GM12891 (cell line): ENCODE data around the gene KRT13.

Source experiments
- DNase-seq: peaks from one replicate; pipeline ENCODE4 v3.0.0; 2011; ENCODE audit warnings: low spot score; ENCODE audit not compliant: insufficient read length
- FAIRE-seq: peaks from 2 replicates; lab custom pipeline; 2011; peaks lifted over from hg19 to GRCh38; lab: Jason Lieb, UNC
- PAX5 ChIP-seq: IDR thresholded peaks from 2 replicates; pipeline ENCODE4 v1.6.1; 2011; ENCODE audit warnings: low read length, moderate library complexity, mild to moderate bottlenecking; ENCODE audit not compliant: insufficient read depth, severe bottlenecking
- POLR2A ChIP-seq: IDR thresholded peaks from 2 replicates; pipeline ENCODE4 v1.6.1; 2011; ENCODE audit warnings: low read depth, low read length, control low read depth
- POLR2AphosphoS5 ChIP-seq: IDR thresholded peaks from 2 replicates; pipeline ENCODE4 v1.6.1; 2011; ENCODE audit warnings: low read depth, low read length, control low read depth
- POU2F2 ChIP-seq: IDR thresholded peaks from 2 replicates; pipeline ENCODE4 v1.6.1; 2011; ENCODE audit warnings: low read depth, mild to moderate bottlenecking, control low read depth, low read length, moderate library complexity
- SPI1 ChIP-seq: IDR thresholded peaks from 2 replicates; pipeline ENCODE4 v1.6.1; 2011; ENCODE audit warnings: low read depth, low read length, control low read depth
- TAF1 ChIP-seq: IDR thresholded peaks from 2 replicates; pipeline ENCODE4 v1.6.1; 2011; ENCODE audit warnings: low read depth, low read length, control low read depth

The KRT13 gene

GRCh38 chr17:41520821-41521521 lies 15.6 kb upstream of the KRT13 start:
- TF ChIP-seq PAX5 (no peak), TAF1 (no peak)
- FAIRE-seq: no peak
- DNase-seq: no peak

- FAIRE-seq (no peak), DNase-seq (no peak)
- TF ChIP-seq TAF1 (no peak), POLR2AphosphoS5 (no peak), SPI1 (no peak), PAX5 (no peak), POU2F2 (no peak), POLR2A (no peak)
Observed at GRCh38 chr17:41519501-41520224, 14.3 kb upstream of the KRT13 start.

- TF ChIP-seq PAX5 (no peak), TAF1 (no peak), SPI1 (no peak), POLR2AphosphoS5 (no peak), POU2F2 (no peak), POLR2A (no peak)
- no peak for DNase-seq
- FAIRE-seq: no peak
Observed at GRCh38 chr17:41518789-41519449, 13.5 kb upstream of the KRT13 start, which contains the start of gene KRT15. KRT15 (minus strand) TSS chr17:41518890; CDS start chr17:41518827, 63 bp downstream.

GRCh38 chr17:41518031-41518430 lies 12.6 kb upstream of the KRT13 start:
- FAIRE-seq: no peak
- no peak for DNase-seq
- TF ChIP-seq TAF1 (no peak), POLR2A (no peak), POU2F2 (no peak), SPI1 (no peak), PAX5 (no peak), POLR2AphosphoS5 (no peak)

GRCh38 chr17:41516830-41517283 lies 11.4 kb upstream of the KRT13 start:
- DNase-seq (no peak), FAIRE-seq (no peak)
- no peak for TF ChIP-seq PAX5
- TF ChIP-seq POU2F2: no peak
- no peak for TF ChIP-seq TAF1
- no peak for TF ChIP-seq SPI1
- TF ChIP-seq POLR2A: no peak
- TF ChIP-seq POLR2AphosphoS5: no peak

- no peak for TF ChIP-seq POLR2AphosphoS5
- TF ChIP-seq SPI1: no peak
- TF ChIP-seq TAF1: no peak
- TF ChIP-seq POLR2A: no peak
- no peak for TF ChIP-seq PAX5
- TF ChIP-seq POU2F2: no peak
- FAIRE-seq: no peak
- no peak for DNase-seq
Observed at GRCh38 chr17:41516147-41516829, 10.9 kb upstream of the KRT13 start.

- FAIRE-seq: no peak
- TF ChIP-seq POLR2A (no peak), POU2F2 (no peak), SPI1 (no peak), TAF1 (no peak), POLR2AphosphoS5 (no peak), PAX5 (no peak)
- DNase-seq: no peak
Observed at GRCh38 chr17:41513168-41513547, 7.7 kb upstream of the KRT13 start.

- TF ChIP-seq POU2F2: no peak
- TF ChIP-seq PAX5: no peak
- no peak for TF ChIP-seq POLR2AphosphoS5
- no peak for TF ChIP-seq TAF1
- no peak for TF ChIP-seq SPI1
- TF ChIP-seq POLR2A: no peak
- FAIRE-seq (no peak), DNase-seq (no peak)
Observed at GRCh38 chr17:41512546-41513167, 7.2 kb upstream of the KRT13 start.
